ENCODE data around the gene PIAS4. TPM values are rescaled to one million over a fixed set of nuclear protein-coding genes. Genes with fewer than 3 reads are reported as not detected.

PIAS4 gene
- total RNA-seq, 1 donor from 2014 or later: 26.0 TPM

GRCh38 chr19:3968556-3969434 lies 38.7 kb upstream of the PIAS4 start:
- Histone ChIP-seq H3K27me3 (ENCODE audit: insufficient read depth, low read length) (no peaks in the 10 kb centered on the region), H3K4me2 (ENCODE audit: low read length) (peak overlapping the region; percentile 99), H2AFZ (ENCODE audit: low read depth, low read length) (no peak overlapping the region), H3K9me3 (ENCODE audit: insufficient read depth, low read depth, low read length) (no peaks in the 10 kb centered on the region), H3K27ac (ENCODE audit: low read depth, low read length) (peak overlapping the region; percentile 93), H4K20me1 (ENCODE audit: insufficient read depth, low read length) (peaks cover 79% of the 10 kb centered on the region), H3K4me3 (ENCODE audit: insufficient read depth, low read depth, low read length) (peak overlapping the region; percentile 87), H3K36me3 (ENCODE audit: insufficient read depth, low read length) (peaks cover 24% of the 10 kb centered on the region), H3K79me2 (ENCODE audit: insufficient read depth, low read length) (peaks cover 60% of the 10 kb centered on the region), H3K9ac (ENCODE audit: low read length) (peak overlapping the region; percentile 100), H3K4me1 (ENCODE audit: insufficient read depth, low read length) (peaks cover 29% of the 10 kb centered on the region)
- Mint-ChIP-seq H3K27me3 (ENCODE audit: low read depth, unreplicated experiment) (no peaks in the 10 kb centered on the region), H3K27ac (ENCODE audit: unreplicated experiment) (peak overlapping the region; percentile 97), H3K4me1 (ENCODE audit: low read depth, unreplicated experiment) (peaks cover 25% of the 10 kb centered on the region), H3K9me3 (ENCODE audit: unreplicated experiment) (no peaks in the 10 kb centered on the region), H3K36me3 (ENCODE audit: low read depth, unreplicated experiment) (peaks cover 15% of the 10 kb centered on the region), H3K4me3 (ENCODE audit: unreplicated experiment) (peak overlapping the region; percentile 96)
- FAIRE-seq: peak; percentile 86
- peak; percentile 99 for DNase-seq (ENCODE audit: low read depth)
- TF ChIP-seq EZH2 (IDR thresholded peaks at IDR 0.05; ENCODE audit: insufficient read depth, low read length): no peak
- TF ChIP-seq CTCF (IDR thresholded peaks at IDR 0.05; ENCODE audit: insufficient read depth, low read depth, low read length): no peak

- DNase-seq (ENCODE audit: low read depth): peak; percentile 87
- no peak overlapping the region for H2AFZ ChIP-seq (ENCODE audit: low read depth, low read length)
- H3K27me3 ChIP-seq (ENCODE audit: insufficient read depth, low read length): no peaks in the 10 kb centered on the region
- peaks cover 29% of the 10 kb centered on the region for H3K4me1 ChIP-seq (ENCODE audit: insufficient read depth, low read length)
- peak overlapping the region; percentile 97 for H3K27ac Mint-ChIP-seq (ENCODE audit: unreplicated experiment)
- H3K27me3 Mint-ChIP-seq (ENCODE audit: low read depth, unreplicated experiment): no peaks in the 10 kb centered on the region
- peak overlapping the region; percentile 93 for H3K27ac ChIP-seq (ENCODE audit: low read depth, low read length)
- no peaks in the 10 kb centered on the region for H3K9me3 ChIP-seq (ENCODE audit: insufficient read depth, low read depth, low read length)
- H3K9me3 Mint-ChIP-seq (ENCODE audit: unreplicated experiment): no peaks in the 10 kb centered on the region
- H3K36me3 ChIP-seq (ENCODE audit: insufficient read depth, low read length): peaks cover 24% of the 10 kb centered on the region
- peaks cover 52% of the 10 kb centered on the region for H3K79me2 ChIP-seq (ENCODE audit: insufficient read depth, low read length)
- peaks cover 13% of the 10 kb centered on the region for H3K36me3 Mint-ChIP-seq (ENCODE audit: low read depth, unreplicated experiment)
- H3K4me1 Mint-ChIP-seq (ENCODE audit: low read depth, unreplicated experiment): peaks cover 25% of the 10 kb centered on the region
- peak overlapping the region; percentile 100 for H3K9ac ChIP-seq (ENCODE audit: low read length)
- peak overlapping the region; percentile 87 for H3K4me3 ChIP-seq (ENCODE audit: insufficient read depth, low read depth, low read length)
- peaks cover 72% of the 10 kb centered on the region for H4K20me1 ChIP-seq (ENCODE audit: insufficient read depth, low read length)
- peak overlapping the region; percentile 96 for H3K4me3 Mint-ChIP-seq (ENCODE audit: unreplicated experiment)
- no peak for FAIRE-seq
- TF ChIP-seq CTCF (IDR thresholded peaks at IDR 0.05; ENCODE audit: insufficient read depth, low read depth, low read length) (peak; percentile 26), EZH2 (IDR thresholded peaks at IDR 0.05; ENCODE audit: insufficient read depth, low read length) (no peak)
- peak overlapping the region; percentile 99 for H3K4me2 ChIP-seq (ENCODE audit: low read length)
These were observed 37.9 kb upstream of the PIAS4 start for GRCh38 chr19:3969435-3970312.

Measured in astrocyte (in vitro differentiated cells and primary cell).